Astrocyte (in vitro differentiated cells and primary cell): Measurements from ENCODE around the gene LCE1B. TPM values are rescaled to one million over a fixed set of nuclear protein-coding genes. Genes with fewer than 3 reads are reported as not detected.

Source experiments
- DNase-seq: peaks from one replicate; pipeline ENCODE4 v3.0.0-alpha.2; 2010; ENCODE audit warnings: low read depth
- FAIRE-seq: peaks from 2 replicates; lab custom pipeline; 2011; peaks lifted over from hg19 to GRCh38; lab: Jason Lieb, UNC
- H2AFZ ChIP-seq: 2 replicates; pipeline ENCODE4 v1.6.0; 2012; ENCODE audit warnings: low read depth, low read length, inconsistent platforms
- H3K27ac ChIP-seq: 2 replicates; pipeline ENCODE4 v1.5.1; 2011; ENCODE audit warnings: low read depth, low read length, inconsistent platforms
- H3K27me3 ChIP-seq: 2 replicates; pipeline ENCODE4 v1.6.0; 2011; ENCODE audit warnings: low read length, inconsistent platforms; ENCODE audit not compliant: insufficient read depth
- H3K36me3 ChIP-seq: 2 replicates; pipeline ENCODE4 v1.5.1; 2011; ENCODE audit warnings: low read length, inconsistent platforms; ENCODE audit not compliant: insufficient read depth
- H3K4me1 ChIP-seq: 2 replicates; pipeline ENCODE4 v1.5.1; 2011; ENCODE audit warnings: low read length, inconsistent platforms; ENCODE audit not compliant: insufficient read depth
- H3K4me2 ChIP-seq: 2 replicates; pipeline ENCODE4 v1.6.0; 2012; ENCODE audit warnings: low read length, inconsistent platforms
- H3K4me3 ChIP-seq: 2 replicates; pipeline ENCODE4 v1.5.1; 2011; ENCODE audit warnings: low read depth, mild to moderate bottlenecking, low read length, inconsistent platforms; ENCODE audit not compliant: insufficient read depth
- H3K79me2 ChIP-seq: 2 replicates; pipeline ENCODE4 v1.6.0; 2012; ENCODE audit warnings: mild to moderate bottlenecking, low read length, inconsistent platforms; ENCODE audit not compliant: insufficient read depth
- H3K9ac ChIP-seq: 2 replicates; pipeline ENCODE4 v1.6.0; 2012; ENCODE audit warnings: mild to moderate bottlenecking, low read length, inconsistent platforms
- H3K9me3 ChIP-seq: 2 replicates; pipeline ENCODE4 v1.5.1; 2012; ENCODE audit warnings: low read depth, mild to moderate bottlenecking, low read length, inconsistent platforms; ENCODE audit not compliant: insufficient read depth
- H4K20me1 ChIP-seq: 2 replicates; pipeline ENCODE4 v1.6.0; 2012; ENCODE audit warnings: low read length, inconsistent platforms; ENCODE audit not compliant: insufficient read depth
- H3K27ac Mint-ChIP-seq: one replicate; pipeline ENCODE4 v1.8.0; 2021; ENCODE audit warnings: mild to moderate bottlenecking, mixed read lengths; ENCODE audit not compliant: unreplicated experiment
- H3K27me3 Mint-ChIP-seq: one replicate; pipeline ENCODE4 v1.8.0; 2021; ENCODE audit warnings: low read depth, mixed read lengths; ENCODE audit not compliant: unreplicated experiment
- H3K36me3 Mint-ChIP-seq: one replicate; pipeline ENCODE4 v1.8.0; 2021; ENCODE audit warnings: low read depth, mixed read lengths; ENCODE audit not compliant: unreplicated experiment
- H3K4me1 Mint-ChIP-seq: one replicate; pipeline ENCODE4 v1.8.0; 2021; ENCODE audit warnings: low read depth, mixed read lengths; ENCODE audit not compliant: unreplicated experiment
- H3K4me3 Mint-ChIP-seq: one replicate; pipeline ENCODE4 v1.8.0; 2021; ENCODE audit warnings: mild to moderate bottlenecking, moderate library complexity, mixed read lengths; ENCODE audit not compliant: unreplicated experiment
- H3K9me3 Mint-ChIP-seq: one replicate; pipeline ENCODE4 v1.8.0; 2021; ENCODE audit warnings: mild to moderate bottlenecking, mixed read lengths; ENCODE audit not compliant: unreplicated experiment
- EZH2 ChIP-seq: IDR thresholded peaks from 2 replicates; pipeline ENCODE4 v1.6.1; 2012; ENCODE audit warnings: mild to moderate bottlenecking, low read length, inconsistent platforms; ENCODE audit not compliant: insufficient read depth
- total RNA-seq: library from RNA; stranded (reverse); gene quantifications from 2 replicates; pipeline ENCODE4 v1.2.1, GENCODE V29; 2021
- TF ChIP-seq, protein P1 (sequence below): IDR thresholded peaks from 2 replicates; pipeline ENCODE4 v1.5.1; 2011; ENCODE audit warnings: low read depth, mild to moderate bottlenecking, inconsistent platforms, low read length, moderate library complexity; ENCODE audit not compliant: insufficient read depth

Gene LCE1B
- total RNA-seq, 1 donor from 2014 or later: not detected

DNA sequence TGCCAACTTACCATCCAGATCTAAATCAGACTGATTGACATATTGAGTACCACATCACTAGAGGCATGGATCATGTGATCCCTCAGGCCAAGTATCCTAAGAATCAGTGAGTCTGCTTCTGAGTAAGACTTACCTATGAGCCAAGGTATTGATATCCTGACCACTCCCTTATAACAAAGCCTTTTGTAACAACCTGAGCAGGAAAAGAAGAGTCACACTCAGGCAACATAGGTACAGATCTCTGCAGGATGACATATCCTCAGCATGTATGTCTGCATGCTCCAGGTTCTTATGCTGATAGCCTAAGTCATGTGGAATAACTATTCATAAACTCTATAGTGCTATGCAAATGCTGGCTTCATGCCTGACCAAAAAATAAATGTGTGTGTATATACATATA, 13.2 kb downstream of the LCE1B start:
- TF ChIP-seq, protein P1, sequence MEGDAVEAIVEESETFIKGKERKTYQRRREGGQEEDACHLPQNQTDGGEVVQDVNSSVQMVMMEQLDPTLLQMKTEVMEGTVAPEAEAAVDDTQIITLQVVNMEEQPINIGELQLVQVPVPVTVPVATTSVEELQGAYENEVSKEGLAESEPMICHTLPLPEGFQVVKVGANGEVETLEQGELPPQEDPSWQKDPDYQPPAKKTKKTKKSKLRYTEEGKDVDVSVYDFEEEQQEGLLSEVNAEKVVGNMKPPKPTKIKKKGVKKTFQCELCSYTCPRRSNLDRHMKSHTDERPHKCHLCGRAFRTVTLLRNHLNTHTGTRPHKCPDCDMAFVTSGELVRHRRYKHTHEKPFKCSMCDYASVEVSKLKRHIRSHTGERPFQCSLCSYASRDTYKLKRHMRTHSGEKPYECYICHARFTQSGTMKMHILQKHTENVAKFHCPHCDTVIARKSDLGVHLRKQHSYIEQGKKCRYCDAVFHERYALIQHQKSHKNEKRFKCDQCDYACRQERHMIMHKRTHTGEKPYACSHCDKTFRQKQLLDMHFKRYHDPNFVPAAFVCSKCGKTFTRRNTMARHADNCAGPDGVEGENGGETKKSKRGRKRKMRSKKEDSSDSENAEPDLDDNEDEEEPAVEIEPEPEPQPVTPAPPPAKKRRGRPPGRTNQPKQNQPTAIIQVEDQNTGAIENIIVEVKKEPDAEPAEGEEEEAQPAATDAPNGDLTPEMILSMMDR: no peak
- no peak for TF ChIP-seq EZH2
- no peak overlapping the region for H3K27ac ChIP-seq
- H3K4me2 ChIP-seq: no peak overlapping the region
- no peaks in the 10 kb centered on the region for H3K36me3 ChIP-seq
- H3K4me3 Mint-ChIP-seq: no peak overlapping the region
- H2AFZ ChIP-seq: no peak overlapping the region
- no peak overlapping the region for H3K9ac ChIP-seq
- no peaks in the 10 kb centered on the region for H3K9me3 ChIP-seq
- H3K79me2 ChIP-seq: no peaks in the 10 kb centered on the region
- no peaks in the 10 kb centered on the region for H3K36me3 Mint-ChIP-seq
- H4K20me1 ChIP-seq: no peaks in the 10 kb centered on the region
- no peaks in the 10 kb centered on the region for H3K4me1 ChIP-seq
- FAIRE-seq (no peak), DNase-seq (no peak)
- peaks cover 7% of the 10 kb centered on the region for H3K27me3 Mint-ChIP-seq
- H3K4me3 ChIP-seq: no peak overlapping the region
- H3K9me3 Mint-ChIP-seq: no peaks in the 10 kb centered on the region
- no peak overlapping the region for H3K27ac Mint-ChIP-seq
- H3K4me1 Mint-ChIP-seq: no peaks in the 10 kb centered on the region
- H3K27me3 ChIP-seq: no peaks in the 10 kb centered on the region

DNA sequence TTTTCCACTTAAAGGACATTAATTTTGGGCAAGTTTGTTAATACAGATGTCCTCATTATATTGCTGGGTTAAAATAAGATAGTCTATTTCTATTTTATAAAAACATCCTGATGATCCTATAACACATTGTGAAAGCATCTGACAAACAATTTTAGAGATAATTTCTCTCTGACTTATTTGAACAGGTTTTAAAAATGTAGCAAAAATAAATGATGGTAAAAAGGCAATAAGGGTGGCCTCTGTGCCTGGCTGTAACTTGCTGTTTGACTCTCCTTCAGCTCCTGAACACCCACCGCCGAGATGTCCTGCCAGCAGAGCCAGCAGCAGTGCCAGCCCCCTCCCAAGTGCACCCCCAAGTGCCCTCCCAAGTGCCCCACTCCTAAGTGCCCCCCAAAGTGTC, 15.4 kb downstream of the LCE1B start, which contains the start of gene LCE1A:
TSS of gene LCE1A (plus strand) at position 301 of the 400 bp plus-strand sequence. CDS start at position 301, 0 bp downstream.
- no peak for FAIRE-seq
- H3K9ac ChIP-seq: no peak within 1 kb of the TSS

DNA sequence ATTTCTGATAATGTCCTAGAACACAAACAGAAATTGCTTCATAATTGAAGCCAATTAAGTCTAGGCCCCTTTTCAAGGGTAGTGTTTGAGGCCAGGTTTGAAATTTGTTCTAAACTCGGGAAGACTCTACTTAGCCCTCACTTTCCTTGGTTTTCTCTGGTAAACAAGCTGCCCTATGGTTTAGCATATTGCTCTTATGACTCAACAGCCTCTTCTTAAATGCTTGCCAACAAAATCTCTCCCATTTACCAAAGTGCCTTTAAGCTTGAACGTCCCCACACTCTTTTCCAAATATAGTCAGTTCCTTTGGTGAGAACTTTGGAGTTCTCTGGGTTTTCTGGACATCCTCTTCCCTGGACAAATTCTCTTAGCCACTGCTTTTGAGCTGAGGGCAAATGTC, 25.1 kb downstream of the LCE1B start:
- Histone ChIP-seq H3K4me1 (no peaks in the 10 kb centered on the region), H3K9me3 (no peaks in the 10 kb centered on the region), H3K79me2 (no peaks in the 10 kb centered on the region), H3K27ac (no peak overlapping the region), H4K20me1 (no peaks in the 10 kb centered on the region), H2AFZ (no peak overlapping the region), H3K4me2 (no peak overlapping the region), H3K36me3 (no peaks in the 10 kb centered on the region), H3K9ac (no peak overlapping the region), H3K4me3 (no peak overlapping the region), H3K27me3 (no peaks in the 10 kb centered on the region)
- FAIRE-seq (no peak), DNase-seq (no peak)
- Mint-ChIP-seq H3K9me3 (peaks cover 4% of the 10 kb centered on the region), H3K36me3 (no peaks in the 10 kb centered on the region), H3K4me1 (peaks cover 2% of the 10 kb centered on the region), H3K27me3 (no peaks in the 10 kb centered on the region), H3K4me3 (no peak overlapping the region), H3K27ac (no peak overlapping the region)
- TF ChIP-seq EZH2: no peak
- TF ChIP-seq, protein P1: no peak

More for the DNA sequence above, 15.4 kb downstream of the LCE1B start, which contains the start of gene LCE1A:
- no peaks in the 10 kb centered on the region for H3K36me3 Mint-ChIP-seq
- peaks cover 9% of the 10 kb centered on the region for H3K27me3 Mint-ChIP-seq
- Histone ChIP-seq H3K27ac (no peak within 1 kb of the TSS), H4K20me1 (no peaks in the 10 kb centered on the region), H3K4me1 (no peaks in the 10 kb centered on the region), H3K4me2 (no peak within 1 kb of the TSS), H2AFZ (no peak within 1 kb of the TSS), H3K79me2 (no peaks in the 10 kb centered on the region), H3K36me3 (no peaks in the 10 kb centered on the region), H3K9me3 (no peaks in the 10 kb centered on the region), H3K4me3 (no peak within 1 kb of the TSS), H3K27me3 (no peaks in the 10 kb centered on the region)
- no peak within 1 kb of the TSS for H3K27ac Mint-ChIP-seq
- H3K9me3 Mint-ChIP-seq: peaks cover 9% of the 10 kb centered on the region
- no peak for DNase-seq
- H3K4me1 Mint-ChIP-seq: no peaks in the 10 kb centered on the region
- no peak for TF ChIP-seq EZH2
- TF ChIP-seq, protein P1: no peak
- H3K4me3 Mint-ChIP-seq: no peak within 1 kb of the TSS
